ENCODE results near the gene SNN.

Gene SNN

DNA sequence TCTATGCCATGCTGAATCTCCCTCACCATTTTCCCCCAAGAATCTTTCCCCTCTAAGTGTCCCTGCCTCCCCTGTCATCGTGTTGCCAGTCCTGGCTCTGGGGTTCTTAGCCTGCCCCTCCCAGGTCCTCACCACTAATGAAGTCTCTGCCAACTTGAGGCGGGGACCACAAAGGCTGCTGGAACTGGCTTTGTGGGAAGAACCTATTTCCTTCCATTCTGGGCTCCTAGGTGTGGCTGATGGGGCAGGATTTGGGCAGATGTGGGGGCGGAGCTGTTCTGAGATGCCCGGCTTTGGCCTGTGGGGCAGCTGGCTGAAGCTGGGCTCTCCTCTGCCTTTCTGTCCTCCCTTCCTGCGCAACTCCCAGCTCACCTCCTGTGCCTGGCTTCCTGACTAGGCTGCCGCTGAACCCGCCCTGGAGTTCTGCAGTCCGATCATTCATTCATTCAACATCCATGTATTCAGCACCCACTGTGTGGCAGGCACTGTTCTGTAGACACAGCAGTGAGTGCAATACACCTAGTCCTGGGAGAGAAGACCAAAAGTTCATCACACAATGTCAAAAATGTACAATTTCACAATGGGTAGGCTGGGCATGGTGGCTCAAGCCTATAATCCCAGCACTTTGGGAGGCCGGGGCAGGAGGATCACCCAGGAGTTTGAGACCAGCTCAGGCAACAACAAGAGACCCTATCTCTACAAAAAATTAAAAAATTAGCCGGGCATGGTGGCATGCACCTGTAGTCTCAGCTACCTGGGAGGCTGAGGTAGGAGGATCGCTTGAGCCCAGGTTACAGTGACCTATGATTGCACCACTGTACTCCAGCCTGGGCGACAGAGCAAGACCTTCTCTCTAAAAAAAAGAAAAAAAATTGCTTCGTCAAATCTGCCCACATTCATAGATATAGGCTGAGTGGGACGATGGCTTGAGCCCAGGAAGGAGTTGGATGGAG is 1.9 kb upstream of the SNN start:
- Histone ChIP-seq H3K27me3 (replicated peaks; ENCODE audit: control insufficient read depth, insufficient read depth, low read length, poor library complexity, severe bottlenecking) (no peaks in the 10 kb centered on the region), H3K27ac (ENCODE audit: insufficient read depth, low read length, poor library complexity, severe bottlenecking) (no peak overlapping the region), H3K4me3 (ENCODE audit: insufficient read depth, low read depth, low read length, poor library complexity, severe bottlenecking) (no peak overlapping the region), H3K36me3 (ENCODE audit: control insufficient read depth, insufficient read depth, low read length) (no peaks in the 10 kb centered on the region), H3K4me1 (ENCODE audit: control insufficient read depth, insufficient read depth, low read length, poor library complexity, severe bottlenecking) (peaks cover 40% of the 10 kb centered on the region), H3K9me3 (ENCODE audit: control insufficient read depth, low read length) (no peaks in the 10 kb centered on the region)
- no peak for DNase-seq

DNA sequence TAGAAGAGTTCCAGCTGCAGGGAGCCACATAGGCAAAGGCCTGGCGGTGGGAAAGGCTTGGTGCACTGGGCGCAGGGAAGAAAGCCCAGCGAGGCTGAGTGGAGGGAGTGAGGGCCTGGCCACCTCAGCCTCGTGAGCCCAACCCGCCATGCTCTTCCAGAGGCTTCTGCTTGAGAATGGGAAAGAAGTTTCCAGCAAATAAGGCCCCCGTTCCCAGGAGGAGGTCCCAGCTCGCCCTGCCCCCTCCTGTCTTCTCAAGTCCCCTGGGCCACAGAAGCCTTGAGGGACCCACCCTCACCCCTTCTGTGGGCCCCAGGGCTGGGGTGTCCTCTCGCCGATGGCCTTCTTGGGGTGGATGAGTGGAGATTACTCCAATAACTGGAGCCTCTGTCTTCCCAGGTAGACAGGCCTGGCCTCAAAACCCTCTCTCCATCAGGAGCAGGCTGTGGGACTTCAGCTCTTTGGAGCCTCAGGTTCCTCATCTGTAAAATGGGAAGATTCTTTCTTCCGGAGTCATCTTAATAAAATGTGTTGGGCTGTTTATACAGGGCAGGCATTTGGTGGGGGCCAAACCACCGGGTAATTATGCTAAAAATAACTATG is 933 bp upstream of the SNN start:
- Histone ChIP-seq H3K4me1 (ENCODE audit: control insufficient read depth, insufficient read depth, low read length, poor library complexity, severe bottlenecking) (peaks cover 50% of the 10 kb centered on the region), H3K36me3 (ENCODE audit: control insufficient read depth, insufficient read depth, low read length) (no peaks in the 10 kb centered on the region), H3K4me3 (ENCODE audit: insufficient read depth, low read depth, low read length, poor library complexity, severe bottlenecking) (no peak overlapping the region), H3K27me3 (replicated peaks; ENCODE audit: control insufficient read depth, insufficient read depth, low read length, poor library complexity, severe bottlenecking) (no peaks in the 10 kb centered on the region), H3K27ac (ENCODE audit: insufficient read depth, low read length, poor library complexity, severe bottlenecking) (no peak overlapping the region), H3K9me3 (ENCODE audit: control insufficient read depth, low read length) (no peaks in the 10 kb centered on the region)
- DNase-seq, result no peak

DNA sequence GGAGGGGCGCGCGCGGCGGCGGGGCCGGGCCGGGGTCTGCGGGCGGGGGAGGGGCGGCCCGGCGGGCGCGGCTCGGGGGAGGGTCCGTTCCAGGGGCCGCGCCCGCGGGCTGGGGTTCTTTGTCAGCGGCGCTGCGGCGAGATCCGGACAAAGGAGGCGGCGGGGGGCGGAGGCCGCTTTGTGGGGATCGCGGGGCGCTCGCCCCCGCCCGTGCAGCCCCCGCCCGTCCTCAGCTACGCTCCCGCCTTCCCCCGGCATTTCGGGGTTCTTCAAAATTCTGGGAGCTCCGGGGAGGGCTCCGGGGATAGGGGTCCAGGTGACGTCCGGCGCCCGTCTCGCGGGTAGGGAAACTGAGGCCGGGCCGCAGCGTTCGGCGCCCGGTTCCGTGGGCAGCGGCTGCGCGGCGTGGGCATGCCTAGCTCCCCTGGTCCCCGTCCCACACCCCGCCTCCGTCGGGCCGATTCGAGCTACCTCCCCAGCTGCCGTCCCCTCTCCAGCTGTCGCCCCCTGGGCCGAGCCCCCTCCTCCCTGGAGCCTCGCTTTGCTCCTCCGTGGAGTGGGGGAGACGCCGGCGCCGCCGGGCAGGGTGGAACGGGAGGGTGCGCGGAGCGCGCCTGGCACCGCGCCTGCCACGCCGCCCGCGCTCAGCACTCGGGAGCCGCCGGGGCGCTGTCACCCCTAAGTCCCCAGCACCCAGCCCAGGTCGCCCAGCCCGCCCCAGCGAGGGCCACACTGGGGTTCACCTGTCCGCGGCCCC is 546 bp downstream of the SNN start:
- H3K4me3 ChIP-seq (ENCODE audit: insufficient read depth, low read depth, low read length, poor library complexity, severe bottlenecking), result peak overlapping the region; percentile 87
- no peaks in the 10 kb centered on the region for H3K36me3 ChIP-seq (ENCODE audit: control insufficient read depth, insufficient read depth, low read length)
- H3K4me1 ChIP-seq (ENCODE audit: control insufficient read depth, insufficient read depth, low read length, poor library complexity, severe bottlenecking), result peaks cover 59% of the 10 kb centered on the region
- no peaks in the 10 kb centered on the region for H3K27me3 ChIP-seq (replicated peaks; ENCODE audit: control insufficient read depth, insufficient read depth, low read length, poor library complexity, severe bottlenecking)
- DNase-seq, result no peak
- H3K27ac ChIP-seq (ENCODE audit: insufficient read depth, low read length, poor library complexity, severe bottlenecking), result peak overlapping the region; percentile 54
- H3K9me3 ChIP-seq (ENCODE audit: control insufficient read depth, low read length), result no peaks in the 10 kb centered on the region

DNA sequence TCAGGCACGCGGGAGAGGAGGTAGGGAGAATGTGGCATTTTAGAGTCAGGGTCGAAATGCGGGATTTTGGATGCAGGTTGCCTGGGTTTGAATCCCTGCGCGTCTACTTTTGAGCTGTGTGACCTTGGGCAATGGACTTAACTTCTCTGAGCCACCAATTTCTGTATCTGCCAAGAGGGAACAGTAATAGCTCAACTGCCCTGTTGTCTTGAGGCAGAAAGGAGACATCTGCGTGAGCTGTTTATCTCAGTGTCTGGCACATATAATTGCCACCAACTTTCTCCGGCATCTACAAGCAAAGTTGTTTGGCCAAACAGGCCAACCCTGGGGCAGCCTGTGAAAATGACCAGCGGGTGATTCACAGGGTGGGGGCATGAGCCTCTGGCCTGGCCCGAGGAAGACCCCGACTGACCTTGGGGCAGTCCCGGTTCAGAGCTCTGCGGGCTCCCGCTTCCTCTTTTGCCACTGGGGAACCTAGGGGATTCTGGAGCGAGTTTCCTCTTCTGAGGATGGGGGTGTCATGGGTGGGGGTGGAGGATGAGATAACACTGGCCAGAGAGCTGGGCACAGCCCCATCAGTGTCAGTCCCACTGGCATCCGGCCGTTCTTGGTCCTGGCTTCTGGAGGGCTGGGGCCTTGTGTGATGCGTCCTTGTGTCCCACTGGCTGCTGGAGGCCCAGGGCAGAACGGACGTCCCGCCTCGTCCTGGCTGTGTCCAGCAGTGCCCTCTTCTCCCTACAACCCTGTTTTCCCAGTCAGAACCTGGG is 1.3 kb downstream of the SNN start:
- H3K36me3 ChIP-seq (ENCODE audit: control insufficient read depth, insufficient read depth, low read length), result no peaks in the 10 kb centered on the region
- H3K27me3 ChIP-seq (replicated peaks; ENCODE audit: control insufficient read depth, insufficient read depth, low read length, poor library complexity, severe bottlenecking), result no peaks in the 10 kb centered on the region
- peak overlapping the region; percentile 54 for H3K27ac ChIP-seq (ENCODE audit: insufficient read depth, low read length, poor library complexity, severe bottlenecking)
- no peaks in the 10 kb centered on the region for H3K9me3 ChIP-seq (ENCODE audit: control insufficient read depth, low read length)
- DNase-seq, result no peak
- peak overlapping the region; percentile 87 for H3K4me3 ChIP-seq (ENCODE audit: insufficient read depth, low read depth, low read length, poor library complexity, severe bottlenecking)
- peaks cover 56% of the 10 kb centered on the region for H3K4me1 ChIP-seq (ENCODE audit: control insufficient read depth, insufficient read depth, low read length, poor library complexity, severe bottlenecking)

DNA sequence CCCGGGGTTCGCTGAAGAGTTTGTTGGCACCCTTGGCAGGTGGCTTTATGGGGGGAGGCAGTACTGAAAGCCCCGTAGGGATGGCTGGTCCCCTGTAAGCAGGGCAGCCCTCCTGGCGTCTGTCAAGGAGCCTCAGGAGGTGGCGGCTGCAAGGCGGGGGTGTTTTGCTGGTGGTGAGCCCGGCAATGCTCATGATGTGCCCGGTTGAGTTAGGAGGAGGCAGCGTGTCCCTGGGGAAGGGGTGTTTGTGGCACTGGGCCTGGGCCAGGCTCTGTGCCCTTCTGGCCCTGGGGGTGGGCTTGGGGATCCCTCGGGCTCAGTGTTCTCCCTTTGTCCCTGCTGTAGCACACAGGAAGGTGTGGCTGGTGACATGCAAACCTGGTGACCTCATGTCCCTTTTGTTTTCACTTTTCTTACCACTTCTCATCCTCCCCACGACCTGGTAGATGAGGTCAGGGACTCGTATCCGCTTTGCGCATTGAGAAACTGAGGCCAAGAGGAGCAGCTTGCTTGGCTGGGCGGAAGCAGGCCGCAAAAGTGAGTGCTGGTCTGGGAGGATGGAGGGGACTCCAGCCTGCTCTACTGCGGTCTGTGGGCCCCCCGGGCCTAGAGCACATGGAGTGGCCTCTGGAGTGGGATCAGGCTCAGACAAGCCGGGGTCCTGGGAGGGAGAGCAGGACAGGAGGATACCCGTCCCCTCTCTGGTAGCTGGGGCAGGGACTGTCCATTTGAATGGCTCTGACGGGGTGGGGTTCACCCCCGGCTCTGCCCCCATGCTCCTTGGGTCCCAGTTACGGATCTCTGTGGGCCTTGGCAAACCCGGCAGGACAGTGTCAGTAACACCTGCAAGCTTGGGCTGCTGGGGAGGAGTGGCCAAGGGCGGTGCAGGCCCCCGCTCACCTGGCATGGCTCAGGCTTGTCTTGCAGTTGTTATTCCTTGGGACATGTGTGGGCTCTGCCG is 2.2 kb downstream of the SNN start:
- DNase-seq, result no peak
- Histone ChIP-seq H3K9me3 (ENCODE audit: control insufficient read depth, low read length) (no peaks in the 10 kb centered on the region), H3K4me3 (ENCODE audit: insufficient read depth, low read depth, low read length, poor library complexity, severe bottlenecking) (peak overlapping the region; percentile 87), H3K36me3 (ENCODE audit: control insufficient read depth, insufficient read depth, low read length) (no peaks in the 10 kb centered on the region), H3K27ac (ENCODE audit: insufficient read depth, low read length, poor library complexity, severe bottlenecking) (peak overlapping the region; percentile 54), H3K4me1 (ENCODE audit: control insufficient read depth, insufficient read depth, low read length, poor library complexity, severe bottlenecking) (peaks cover 47% of the 10 kb centered on the region), H3K27me3 (replicated peaks; ENCODE audit: control insufficient read depth, insufficient read depth, low read length, poor library complexity, severe bottlenecking) (no peaks in the 10 kb centered on the region)

DNA sequence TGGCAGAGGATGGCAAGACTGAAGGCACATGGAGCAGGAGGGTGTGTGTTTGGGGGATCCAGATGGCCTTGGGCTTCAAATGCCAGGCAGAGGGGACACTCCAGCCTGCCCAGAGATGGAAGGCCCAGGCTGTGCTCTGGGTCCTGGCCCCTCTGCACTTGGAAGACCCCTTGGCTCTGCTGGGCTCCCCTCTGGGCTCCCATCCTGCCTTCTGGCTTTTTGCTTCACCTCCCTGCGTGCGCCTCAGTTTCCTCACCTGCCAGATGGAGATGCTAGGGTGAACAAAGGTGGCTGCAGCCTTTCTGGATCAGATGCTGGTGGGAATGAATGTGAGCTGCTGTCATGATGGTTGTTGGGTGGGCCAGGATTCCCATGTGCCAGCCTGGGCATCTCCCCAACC is 3.0 kb downstream of the SNN start:
- Histone ChIP-seq H3K27ac (ENCODE audit: insufficient read depth, low read length, poor library complexity, severe bottlenecking) (peak overlapping the region; percentile 23), H3K9me3 (ENCODE audit: control insufficient read depth, low read length) (no peaks in the 10 kb centered on the region), H3K4me3 (ENCODE audit: insufficient read depth, low read depth, low read length, poor library complexity, severe bottlenecking) (no peak overlapping the region), H3K36me3 (ENCODE audit: control insufficient read depth, insufficient read depth, low read length) (peaks cover 8% of the 10 kb centered on the region), H3K4me1 (ENCODE audit: control insufficient read depth, insufficient read depth, low read length, poor library complexity, severe bottlenecking) (peaks cover 43% of the 10 kb centered on the region), H3K27me3 (replicated peaks; ENCODE audit: control insufficient read depth, insufficient read depth, low read length, poor library complexity, severe bottlenecking) (no peaks in the 10 kb centered on the region)
- no peak for DNase-seq

DNA sequence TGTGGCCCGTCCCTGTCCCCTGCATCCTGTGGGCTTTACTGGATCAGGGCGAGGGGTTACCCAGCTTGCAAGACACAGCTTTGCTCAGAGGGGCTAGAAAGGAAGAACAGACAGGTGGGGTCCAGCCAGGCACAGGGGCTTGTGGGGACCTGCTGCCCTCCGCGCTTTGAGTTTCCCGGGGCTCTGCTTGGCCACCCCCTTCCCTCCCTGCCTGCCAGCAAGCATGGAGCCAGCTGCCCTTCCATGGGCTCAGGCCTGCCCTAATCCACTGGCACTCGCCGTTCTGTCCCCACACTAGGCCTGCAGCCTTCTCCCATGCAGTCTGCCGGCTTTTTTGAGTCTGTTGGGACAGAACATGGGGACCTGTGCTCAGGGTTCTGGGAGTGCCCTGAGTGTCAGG is 3.4 kb downstream of the SNN start:
- Histone ChIP-seq H3K4me3 (ENCODE audit: insufficient read depth, low read depth, low read length, poor library complexity, severe bottlenecking) (no peak overlapping the region), H3K27ac (ENCODE audit: insufficient read depth, low read length, poor library complexity, severe bottlenecking) (no peak overlapping the region), H3K9me3 (ENCODE audit: control insufficient read depth, low read length) (no peaks in the 10 kb centered on the region), H3K36me3 (ENCODE audit: control insufficient read depth, insufficient read depth, low read length) (peaks cover 10% of the 10 kb centered on the region), H3K4me1 (ENCODE audit: control insufficient read depth, insufficient read depth, low read length, poor library complexity, severe bottlenecking) (peaks cover 40% of the 10 kb centered on the region), H3K27me3 (replicated peaks; ENCODE audit: control insufficient read depth, insufficient read depth, low read length, poor library complexity, severe bottlenecking) (no peaks in the 10 kb centered on the region)
- no peak for DNase-seq

DNA sequence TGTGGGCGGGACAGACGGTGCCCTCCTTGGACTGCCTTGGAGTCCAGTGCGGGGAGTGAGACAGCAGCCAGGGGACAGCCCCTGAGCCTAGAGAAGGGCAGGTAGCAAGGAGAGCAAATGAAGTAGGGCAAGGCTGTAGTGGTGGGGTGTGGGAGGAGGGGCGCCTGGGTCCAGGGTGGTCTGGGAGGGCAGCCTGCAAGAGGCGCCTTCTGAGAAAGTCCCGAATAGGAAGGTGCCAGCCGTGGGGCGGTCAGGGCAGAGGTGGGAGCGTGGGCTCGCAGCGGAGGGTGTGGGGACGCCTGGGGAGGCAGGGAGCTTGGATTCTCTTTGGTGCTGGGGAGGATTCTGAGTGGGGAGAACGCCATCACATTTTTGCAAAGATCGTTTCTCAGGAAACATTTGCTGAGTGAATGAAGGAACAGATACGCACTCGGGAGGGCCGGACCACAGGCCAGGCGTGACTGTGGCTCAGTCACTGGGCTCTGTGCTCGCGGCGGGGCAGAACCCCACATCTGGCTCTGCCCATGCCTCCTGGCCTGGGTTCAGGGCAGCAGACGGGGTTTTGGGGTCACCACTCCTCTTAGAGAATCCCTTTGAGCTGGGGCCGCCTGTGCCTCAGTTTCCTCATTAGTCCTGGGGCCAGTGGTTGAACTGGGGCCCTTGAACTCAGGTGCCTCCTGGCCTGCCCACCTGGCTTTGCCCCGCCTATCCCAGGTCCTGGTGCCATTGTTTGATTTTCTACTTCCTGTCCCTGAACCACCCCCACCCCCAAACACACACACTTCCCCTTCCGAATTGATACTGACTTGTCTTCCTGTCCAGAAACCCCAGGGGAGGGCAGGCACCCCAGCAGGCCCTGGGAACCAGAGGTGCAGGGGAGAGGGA is 4.2 kb downstream of the SNN start:
- peaks cover 15% of the 10 kb centered on the region for H3K36me3 ChIP-seq (ENCODE audit: control insufficient read depth, insufficient read depth, low read length)
- H3K27me3 ChIP-seq (replicated peaks; ENCODE audit: control insufficient read depth, insufficient read depth, low read length, poor library complexity, severe bottlenecking), result no peaks in the 10 kb centered on the region
- H3K4me1 ChIP-seq (ENCODE audit: control insufficient read depth, insufficient read depth, low read length, poor library complexity, severe bottlenecking), result peaks cover 40% of the 10 kb centered on the region
- H3K4me3 ChIP-seq (ENCODE audit: insufficient read depth, low read depth, low read length, poor library complexity, severe bottlenecking), result no peak overlapping the region
- DNase-seq, result no peak
- H3K27ac ChIP-seq (ENCODE audit: insufficient read depth, low read length, poor library complexity, severe bottlenecking), result peak overlapping the region; percentile 12
- H3K9me3 ChIP-seq (ENCODE audit: control insufficient read depth, low read length), result no peaks in the 10 kb centered on the region
